Fibroblast of mammary gland (primary cell): ENCODE results near the gene AGAP1.

Experiments used
- DNase-seq: peaks from one replicate; pipeline ENCODE4 v3.0.0-alpha.2; 2010; ENCODE audit warnings: low read depth
- H3K4me3 ChIP-seq: 2 replicates; pipeline ENCODE4 v1.5.1; 2011; ENCODE audit warnings: low read depth, mild to moderate bottlenecking, low read length, moderate library complexity; ENCODE audit not compliant: control insufficient read depth
- TF ChIP-seq, protein P1 (sequence below): conservative IDR thresholded peaks from 2 replicates; pipeline ENCODE4 v1.5.1; 2011; ENCODE audit warnings: low read depth, low read length, inconsistent platforms; ENCODE audit not compliant: control insufficient read depth, insufficient read depth

The AGAP1 gene

DNA sequence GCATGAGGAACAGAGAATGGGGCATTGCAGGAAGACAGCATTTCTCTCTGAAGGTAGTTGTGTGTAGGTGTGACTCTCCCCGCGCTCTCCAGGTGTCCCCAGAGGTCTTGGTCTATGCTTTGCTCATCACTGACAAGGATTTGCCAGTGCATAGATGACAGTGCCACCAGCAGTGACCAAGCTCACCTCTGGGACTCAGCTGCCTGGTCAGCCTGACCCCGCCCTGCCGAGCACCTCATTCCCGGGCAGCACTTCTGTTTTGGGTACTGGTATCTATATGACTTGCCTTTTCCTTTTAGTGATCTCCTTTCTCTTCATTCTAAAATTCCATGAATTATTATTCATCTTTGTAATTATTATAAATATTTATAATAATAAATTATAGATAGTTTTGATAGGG, 615.2 kb downstream of the AGAP1 start:
- DNase-seq: no peak
- TF ChIP-seq, protein P1, sequence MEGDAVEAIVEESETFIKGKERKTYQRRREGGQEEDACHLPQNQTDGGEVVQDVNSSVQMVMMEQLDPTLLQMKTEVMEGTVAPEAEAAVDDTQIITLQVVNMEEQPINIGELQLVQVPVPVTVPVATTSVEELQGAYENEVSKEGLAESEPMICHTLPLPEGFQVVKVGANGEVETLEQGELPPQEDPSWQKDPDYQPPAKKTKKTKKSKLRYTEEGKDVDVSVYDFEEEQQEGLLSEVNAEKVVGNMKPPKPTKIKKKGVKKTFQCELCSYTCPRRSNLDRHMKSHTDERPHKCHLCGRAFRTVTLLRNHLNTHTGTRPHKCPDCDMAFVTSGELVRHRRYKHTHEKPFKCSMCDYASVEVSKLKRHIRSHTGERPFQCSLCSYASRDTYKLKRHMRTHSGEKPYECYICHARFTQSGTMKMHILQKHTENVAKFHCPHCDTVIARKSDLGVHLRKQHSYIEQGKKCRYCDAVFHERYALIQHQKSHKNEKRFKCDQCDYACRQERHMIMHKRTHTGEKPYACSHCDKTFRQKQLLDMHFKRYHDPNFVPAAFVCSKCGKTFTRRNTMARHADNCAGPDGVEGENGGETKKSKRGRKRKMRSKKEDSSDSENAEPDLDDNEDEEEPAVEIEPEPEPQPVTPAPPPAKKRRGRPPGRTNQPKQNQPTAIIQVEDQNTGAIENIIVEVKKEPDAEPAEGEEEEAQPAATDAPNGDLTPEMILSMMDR: no peak
- H3K4me3 ChIP-seq: no peak overlapping the region

DNA sequence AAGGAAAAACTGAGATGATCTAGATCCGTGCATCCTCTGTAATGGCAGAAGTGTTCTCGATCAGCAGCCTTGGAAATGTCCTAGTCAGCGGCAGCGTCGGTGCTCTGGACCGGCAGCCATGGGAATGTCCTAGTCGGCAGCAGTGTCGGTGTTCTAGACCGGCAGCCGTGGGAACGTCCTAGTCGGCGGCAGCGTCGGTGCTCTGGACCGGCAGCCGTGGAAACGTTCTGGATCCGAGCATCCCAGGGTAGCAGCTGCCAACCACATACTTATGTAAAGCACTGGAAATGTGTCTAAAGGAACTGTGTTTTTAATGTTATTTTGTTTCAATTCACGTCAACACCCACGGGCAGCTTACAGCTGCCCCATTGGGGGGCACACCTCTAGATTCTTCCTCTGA, 615.6 kb downstream of the AGAP1 start:
- DNase-seq: no peak
- H3K4me3 ChIP-seq: no peak overlapping the region
- TF ChIP-seq, protein P1: no peak

DNA sequence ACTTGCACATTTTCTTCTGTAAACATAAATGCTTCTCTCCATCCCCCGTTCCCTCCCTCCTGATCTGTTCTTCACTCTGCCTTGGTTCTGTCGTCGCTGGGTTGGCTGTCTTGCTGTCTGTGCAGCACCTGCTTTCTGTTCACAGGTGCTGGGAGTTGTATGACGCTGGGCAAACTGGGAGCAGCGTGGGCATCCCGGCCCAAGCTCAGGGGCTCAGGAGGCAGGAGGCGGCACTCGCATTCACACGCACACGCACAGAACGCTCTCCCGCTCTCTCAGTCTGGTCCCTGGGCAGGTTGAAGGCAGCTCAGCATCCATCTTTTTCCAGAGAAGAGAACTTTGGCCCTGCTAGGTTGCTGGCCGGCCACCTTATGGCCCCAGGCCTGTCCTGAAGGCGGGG, 618.6 kb downstream of the AGAP1 start:
- DNase-seq: no peak
- H3K4me3 ChIP-seq: no peak overlapping the region
- TF ChIP-seq, protein P1: no peak

DNA sequence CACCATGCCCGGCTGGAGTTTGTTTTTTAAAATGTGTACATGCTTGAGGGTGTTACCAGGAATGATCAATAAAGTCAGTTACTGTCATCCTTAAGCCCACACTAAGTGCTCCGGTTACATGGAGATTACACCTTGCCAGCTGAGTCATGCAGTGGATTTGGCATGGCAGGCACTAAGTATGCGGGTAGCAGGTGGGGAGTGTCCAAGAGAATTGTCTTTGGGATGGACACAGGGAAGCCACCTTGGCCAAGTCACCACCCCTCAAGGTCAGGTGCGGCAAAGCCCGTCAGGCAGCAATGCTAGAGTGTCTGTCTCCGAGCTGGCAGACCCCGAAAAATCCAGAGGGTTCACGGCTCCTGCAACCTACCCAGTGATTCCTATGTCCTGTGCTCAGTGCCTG, 619.6 kb downstream of the AGAP1 start:
- peak; percentile 4 for DNase-seq
- no peak overlapping the region for H3K4me3 ChIP-seq
- TF ChIP-seq, protein P1: no peak

DNA sequence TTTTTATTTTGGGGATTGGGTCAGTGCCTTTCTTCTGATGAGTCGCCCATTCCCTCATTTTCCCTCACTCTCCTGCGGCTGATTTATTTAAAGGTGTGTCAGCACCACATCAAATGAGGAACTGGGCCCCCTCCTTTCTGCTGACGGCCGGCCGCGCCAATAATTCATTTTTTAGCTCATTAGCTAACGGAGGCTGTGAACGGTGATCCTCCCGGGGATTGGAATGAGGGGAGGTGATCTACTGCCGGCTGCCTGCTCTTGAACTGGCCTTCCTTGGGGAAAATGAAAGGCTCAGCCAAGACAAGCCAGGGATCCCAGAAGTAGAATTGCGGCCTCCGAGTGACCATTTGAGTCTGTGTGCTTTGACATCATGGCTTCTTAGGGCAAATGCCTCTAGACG, 620.1 kb downstream of the AGAP1 start:
- TF ChIP-seq, protein P1: no peak
- no peak overlapping the region for H3K4me3 ChIP-seq
- no peak for DNase-seq

DNA sequence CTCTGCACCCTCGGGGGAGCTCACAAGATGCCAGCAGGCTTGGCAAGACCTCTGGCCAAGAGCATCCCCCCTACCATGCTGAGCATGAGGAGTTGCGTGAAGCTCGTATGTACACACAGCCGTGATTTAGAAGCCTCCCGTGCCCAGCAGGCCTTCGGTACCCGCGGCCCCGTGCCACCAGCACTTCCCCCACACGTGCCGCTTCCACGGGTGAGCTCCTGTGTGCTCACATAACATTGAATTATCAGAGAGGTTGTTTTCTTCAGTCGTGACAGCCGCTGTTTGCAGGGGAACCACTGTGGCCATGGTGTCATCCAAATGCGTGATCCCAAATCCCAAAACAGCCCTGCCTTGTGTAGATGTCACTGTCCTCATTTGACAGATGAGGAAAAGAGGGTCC, 621.1 kb downstream of the AGAP1 start:
- H3K4me3 ChIP-seq: no peak overlapping the region
- TF ChIP-seq, protein P1: no peak
- DNase-seq: no peak

DNA sequence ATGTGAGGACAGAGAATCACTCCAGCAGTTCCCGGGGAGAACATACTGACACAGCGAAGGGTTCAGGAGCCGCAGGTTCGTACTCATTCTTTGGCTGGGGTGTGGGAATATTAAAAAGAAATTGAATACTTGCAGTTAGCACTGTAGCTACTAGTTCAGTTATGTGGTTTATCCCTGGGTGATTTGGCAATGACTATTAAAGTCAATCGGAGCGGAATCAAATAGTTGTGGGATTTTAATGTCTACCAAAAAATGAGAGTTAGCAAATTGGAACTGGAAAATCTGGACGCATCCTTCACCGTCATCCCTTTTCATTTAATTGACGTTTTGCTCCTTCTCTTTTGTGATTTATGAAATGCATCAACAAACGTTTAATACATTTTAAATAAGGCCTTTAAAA, 623.6 kb downstream of the AGAP1 start:
- no peak overlapping the region for H3K4me3 ChIP-seq
- DNase-seq: peak; percentile 7
- TF ChIP-seq, protein P1: no peak
